HepG2 (cell line): ENCODE measurements around the gene SNX11.

Source experiments
- HNRNPL ChIP-seq: fragments of 200-400 bp; formaldehyde crosslinking; IDR thresholded peaks from 2 replicates; pipeline ENCODE4 v1.6.1; 2017; ENCODE audit warnings: mild to moderate bottlenecking, low read depth, low read length
- MAX ChIP-seq: IDR thresholded peaks from 2 replicates; pipeline ENCODE4 v1.6.1; 2012; ENCODE audit warnings: inconsistent platforms
- PATZ1 ChIP-seq: sonication (generic); formaldehyde crosslinking; IDR thresholded peaks from 2 replicates; pipeline ENCODE4 v1.4.0; 2020; ENCODE audit warnings: missing genetic modification reagents
- REST ChIP-seq, 2 experiments: IDR thresholded peaks; 2 replicates each; pipeline ENCODE4 v1.6.1; 2011 to 2012; ENCODE audit warnings: low read length in 2 of 2, borderline replicate concordance in 1 of 2, low read depth in 1 of 2, mild to moderate bottlenecking in 1 of 2, moderate library complexity in 1 of 2
- TP53 ChIP-seq: sonication (generic); formaldehyde crosslinking; conservative IDR thresholded peaks from 2 replicates; pipeline ENCODE4 v1.4.0; 2020; ENCODE audit warnings: missing genetic modification reagents
- ZNF878 ChIP-seq: sonication (generic); formaldehyde crosslinking; IDR thresholded peaks from 2 replicates; pipeline ENCODE4 v1.8.1; 2023; ENCODE audit warnings: mild to moderate bottlenecking, missing genetic modification reagents, moderate library complexity

GRCh38 chr17:48143629-48144028 lies 36.1 kb downstream of the SNX11 start:
- TF ChIP-seq PATZ1 (no peak), TP53 (CRISPR knock-in tag) (no peak), MAX (no peak), REST (IDR thresholded peaks at IDR 0.05; ENCODE audit: borderline replicate concordance in 1 of 2, low read depth in 1 of 2, low read length in 2 of 2) (no peak), ZNF878 (CRISPR knock-in tag) (no peak), HNRNPL (no peak)
